K562 (cell line): ENCODE results near the gene SSBP2.

Experiments used
- PBX2 ChIP-seq, 2 experiments: IDR thresholded peaks in 1 of 2; conservative IDR thresholded peaks in 1 of 2; 2 replicates each; pipeline ENCODE4 v1.6.1; 2016; ENCODE audit warnings: low read depth in 2 of 2, mild to moderate bottlenecking in 1 of 2, missing compliant biosample characterization in 1 of 2, missing genetic modification characterization in 1 of 2, moderate library complexity in 1 of 2
- RFX7 ChIP-seq: fragments of 250-450 bp; sonication (Bioruptor Pico); IDR thresholded peaks from 2 replicates; pipeline ENCODE4 v1.5.1; 2021; ENCODE audit warnings: mild to moderate bottlenecking
- USF2 ChIP-seq: sonication (generic); formaldehyde crosslinking; IDR thresholded peaks from 2 replicates; pipeline ENCODE4 v1.5.0; 2020; ENCODE audit warnings: missing genetic modification reagents

- TF ChIP-seq PBX2 (CRISPR knock-in tag; IDR thresholded peaks at IDR 0.05; ENCODE audit: low read depth) (no peak), PBX2 (tag; conservative IDR thresholded peaks at IDR 0.05; ENCODE audit: low read depth) (no peak), RFX7 (CRISPR knock-in tag) (no peak), USF2 (CRISPR knock-in tag) (no peak)
Measured at GRCh38 chr5:81572201-81572600, 178.7 kb downstream of the SSBP2 start.
